HepG2 (cell line): ENCODE results near the gene RNF208. TPM values are rescaled to one million over a fixed set of nuclear protein-coding genes. Genes with fewer than 3 reads are reported as not detected.
A peak's percentile ranks its signal among the peaks of the same experiment; 100 is the strongest.

Source experiments
- CREB3 ChIP-seq: sonication (generic); formaldehyde crosslinking; IDR thresholded peaks from 2 replicates; pipeline ENCODE4 v1.5.0; 2020; ENCODE audit warnings: missing genetic modification reagents
- ESRRA ChIP-seq: sonication (generic); formaldehyde crosslinking; IDR thresholded peaks from 2 replicates; pipeline ENCODE4 v1.5.1; 2020; ENCODE audit warnings: mild to moderate bottlenecking, low read depth, missing genetic modification reagents
- GPN1 ChIP-seq: sonication (generic); formaldehyde crosslinking; IDR thresholded peaks from 2 replicates; pipeline ENCODE4 v1.5.1; 2020; ENCODE audit warnings: missing genetic modification reagents, borderline replicate concordance
- HHEX ChIP-seq: IDR thresholded peaks from 2 replicates; pipeline ENCODE4 v1.6.1; 2016; ENCODE audit warnings: control low read depth
- HNF4A ChIP-seq: sonication (generic); formaldehyde crosslinking; IDR thresholded peaks from 2 replicates; pipeline ENCODE4 v1.4.0; 2020; ENCODE audit warnings: missing genetic modification reagents
- MAZ ChIP-seq, 2 experiments: sonication (generic) in 1 of 2; formaldehyde crosslinking in 1 of 2; IDR thresholded peaks; 2 replicates each; pipeline versions ENCODE4 v1.5.0 to v1.6.1; 2012 to 2020; ENCODE audit warnings: low read depth in 2 of 2, mild to moderate bottlenecking in 2 of 2, borderline replicate concordance in 1 of 2, improper control_type of control experiment in 1 of 2, low read length in 1 of 2, missing genetic modification reagents in 1 of 2, moderate library complexity in 1 of 2
- MZF1 ChIP-seq: sonication (generic); formaldehyde crosslinking; IDR thresholded peaks from 2 replicates; pipeline ENCODE4 v1.8.1; 2023; ENCODE audit warnings: mild to moderate bottlenecking, missing genetic modification reagents, borderline replicate concordance
- NR2F2 ChIP-seq: IDR thresholded peaks from 2 replicates; pipeline ENCODE4 v1.6.1; 2012; ENCODE audit warnings: low read depth, inconsistent platforms, borderline replicate concordance
- NRL ChIP-seq: sonication (generic); formaldehyde crosslinking; IDR thresholded peaks from 2 replicates; pipeline ENCODE4 v1.5.0; 2020; ENCODE audit warnings: missing genetic modification reagents, mild to moderate bottlenecking, moderate library complexity, borderline replicate concordance
- PBX3 ChIP-seq: sonication (generic); formaldehyde crosslinking; IDR thresholded peaks from 2 replicates; pipeline ENCODE4 v1.8.1; 2023; ENCODE audit warnings: missing genetic modification reagents, inconsistent platforms, borderline replicate concordance
- RORA ChIP-seq: sonication (generic); formaldehyde crosslinking; IDR thresholded peaks from 2 replicates; pipeline ENCODE4 v1.5.0; 2020; ENCODE audit warnings: mild to moderate bottlenecking, missing genetic modification reagents, moderate library complexity
- WIZ ChIP-seq: sonication (generic); formaldehyde crosslinking; IDR thresholded peaks from 2 replicates; pipeline ENCODE4 v1.5.1; 2020; ENCODE audit warnings: mild to moderate bottlenecking, missing genetic modification reagents
- ZBTB3 ChIP-seq: sonication (generic); formaldehyde crosslinking; IDR thresholded peaks from 2 replicates; pipeline ENCODE4 v1.4.0; 2020; ENCODE audit warnings: low read depth, mild to moderate bottlenecking, moderate library complexity, missing genetic modification reagents, borderline replicate concordance
- ZBTB39 ChIP-seq: sonication (generic); formaldehyde crosslinking; IDR thresholded peaks from 2 replicates; pipeline ENCODE4 v1.5.0; 2020; ENCODE audit warnings: missing genetic modification reagents
- ZNF567 ChIP-seq: sonication (generic); formaldehyde crosslinking; IDR thresholded peaks from 2 replicates; pipeline ENCODE4 v1.8.1; 2023; ENCODE audit warnings: mild to moderate bottlenecking, missing genetic modification reagents, borderline replicate concordance
- ZNF775 ChIP-seq: sonication (generic); formaldehyde crosslinking; IDR thresholded peaks from 2 replicates; pipeline ENCODE4 v1.4.0; 2020; ENCODE audit warnings: missing genetic modification reagents, mild to moderate bottlenecking, moderate library complexity, borderline replicate concordance
- ZNF784 ChIP-seq: sonication (generic); formaldehyde crosslinking; IDR thresholded peaks from 2 replicates; pipeline ENCODE4 v1.5.1; 2020; ENCODE audit warnings: missing genetic modification reagents, mild to moderate bottlenecking, borderline replicate concordance
- polyA plus RNA-seq, 8 experiments: library from polyadenylated mRNA; depleted of rRNA in 3 of 8; stranded (reverse) in 7 of 8; unstranded in 1 of 8; fragments of >200 nt; fragmentation: Illumina TruSeq in 4 of 8; extraction: Trizol in 4 of 8; gene quantifications; 2 replicates each; pipeline versions ENCODE4 v1.2.1 to v1.2.3, GENCODE V29; 2011 to 2016; ENCODE audit warnings: low read depth in 4 of 8, missing spikeins in 1 of 8, mixed read lengths in 1 of 8; ENCODE audit not compliant: insufficient read depth in 1 of 8
- total RNA-seq, 5 experiments: library from RNA; depleted of rRNA; stranded (reverse); fragments of >200 nt; fragmentation: Illumina TruSeq; extraction: Trizol; gene quantifications; 2 replicates each; pipeline ENCODE4 v1.2.3, GENCODE V29; 2016; ENCODE audit warnings: low read depth in 1 of 5
- TF ChIP-seq, protein P1 (sequence below): sonication (generic); formaldehyde crosslinking; IDR thresholded peaks from 2 replicates; pipeline ENCODE4 v1.9.0; 2021; ENCODE audit warnings: missing genetic modification reagents, borderline replicate concordance
- TF ChIP-seq, protein P2 (sequence below): sonication (generic); formaldehyde crosslinking; IDR thresholded peaks from 2 replicates; pipeline ENCODE4 v1.4.0; 2020; ENCODE audit warnings: missing genetic modification reagents; ENCODE audit errors: not compliant biosample characterization

RNF208 gene
- total and polyA plus RNA-seq, 2 of the 13 experiments (the other 11 are each of a cell fraction or from before 2014, with no cell fraction given): 1.6 to 2.1 TPM

DNA sequence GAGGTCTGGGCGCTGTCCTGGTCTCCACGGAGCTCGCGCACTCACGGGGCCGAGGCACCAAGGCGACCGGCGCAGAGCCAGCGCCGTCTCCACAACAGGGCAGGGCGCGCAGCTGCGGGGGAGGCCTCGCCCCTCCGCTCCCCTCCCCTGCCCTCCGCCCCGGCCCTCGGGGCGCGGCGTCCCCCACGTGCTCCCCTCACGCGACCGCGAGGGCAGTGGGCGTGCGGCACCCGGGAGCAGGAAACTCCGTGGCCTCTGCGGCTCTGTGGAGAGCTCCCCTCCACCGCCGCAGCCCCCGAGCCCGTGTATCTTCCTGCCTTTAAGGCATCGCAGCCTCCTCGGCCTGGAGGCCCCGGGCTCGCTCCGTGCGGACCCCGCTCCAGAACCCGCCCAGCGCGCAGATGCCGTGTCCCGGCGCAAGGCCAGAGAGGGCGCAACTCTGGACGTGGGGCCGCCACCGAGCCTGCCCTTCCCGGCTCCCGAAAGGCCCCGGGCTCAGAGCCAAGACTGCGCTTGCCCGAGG, 18.3 kb upstream of the RNF208 start (continued):
- TF ChIP-seq NRL (CRISPR knock-in tag) (0 out of 2 replicates have a peak, but pooled peaks have one; percentile 26), RORA (CRISPR knock-in tag) (no peak), MZF1 (no peak), HNF4A (CRISPR knock-in tag) (peak; percentile 11; the same call in 1 of the 2 replicates), ESRRA (peak; percentile 65; the same call in 1 of the 2 replicates), PBX3 (CRISPR knock-in tag) (no peak), GPN1 (no peak), ZNF784 (peak; percentile 55; the same call in 1 of the 2 replicates), HHEX (CRISPR knock-in tag) (no peak), MAZ (IDR thresholded peaks at IDR 0.05; ENCODE audit: borderline replicate concordance, low read depth, low read length) (no peak), MAZ (CRISPR knock-in tag; IDR thresholded peaks at IDR 0.05; ENCODE audit: low read depth) (no peak), ZNF567 (CRISPR knock-in tag) (no peak), WIZ (CRISPR knock-in tag) (peak; percentile 64), ZBTB39 (CRISPR knock-in tag) (peak; percentile 89; the same call in 1 of the 2 replicates), NR2F2 (no peak), CREB3 (CRISPR knock-in tag) (no peak), ZBTB3 (CRISPR knock-in tag) (no peak; the same call in 1 of the 2 replicates), ZNF775 (no peak)
- TF ChIP-seq, protein P1, sequence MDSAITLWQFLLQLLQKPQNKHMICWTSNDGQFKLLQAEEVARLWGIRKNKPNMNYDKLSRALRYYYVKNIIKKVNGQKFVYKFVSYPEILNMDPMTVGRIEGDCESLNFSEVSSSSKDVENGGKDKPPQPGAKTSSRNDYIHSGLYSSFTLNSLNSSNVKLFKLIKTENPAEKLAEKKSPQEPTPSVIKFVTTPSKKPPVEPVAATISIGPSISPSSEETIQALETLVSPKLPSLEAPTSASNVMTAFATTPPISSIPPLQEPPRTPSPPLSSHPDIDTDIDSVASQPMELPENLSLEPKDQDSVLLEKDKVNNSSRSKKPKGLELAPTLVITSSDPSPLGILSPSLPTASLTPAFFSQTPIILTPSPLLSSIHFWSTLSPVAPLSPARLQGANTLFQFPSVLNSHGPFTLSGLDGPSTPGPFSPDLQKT (CRISPR knock-in tag): no peak
- TF ChIP-seq, protein P2, sequence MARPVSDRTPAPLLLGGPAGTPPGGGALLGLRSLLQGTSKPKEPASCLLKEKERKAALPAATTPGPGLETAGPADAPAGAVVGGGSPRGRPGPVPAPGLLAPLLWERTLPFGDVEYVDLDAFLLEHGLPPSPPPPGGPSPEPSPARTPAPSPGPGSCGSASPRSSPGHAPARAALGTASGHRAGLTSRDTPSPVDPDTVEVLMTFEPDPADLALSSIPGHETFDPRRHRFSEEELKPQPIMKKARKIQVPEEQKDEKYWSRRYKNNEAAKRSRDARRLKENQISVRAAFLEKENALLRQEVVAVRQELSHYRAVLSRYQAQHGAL (CRISPR knock-in tag): peak; percentile 40
